GM18867 (cell line): ENCODE data around the gene CSPG5.

ENCODE experiments used
- ATAC-seq: cut with Tn5 transposase; IDR thresholded peaks from one replicate; pipeline ENCODE4 v1.9.1; 2021; ENCODE audit warnings: mild to moderate bottlenecking, moderate library complexity; ENCODE audit not compliant: unreplicated experiment

Gene CSPG5, protein sequence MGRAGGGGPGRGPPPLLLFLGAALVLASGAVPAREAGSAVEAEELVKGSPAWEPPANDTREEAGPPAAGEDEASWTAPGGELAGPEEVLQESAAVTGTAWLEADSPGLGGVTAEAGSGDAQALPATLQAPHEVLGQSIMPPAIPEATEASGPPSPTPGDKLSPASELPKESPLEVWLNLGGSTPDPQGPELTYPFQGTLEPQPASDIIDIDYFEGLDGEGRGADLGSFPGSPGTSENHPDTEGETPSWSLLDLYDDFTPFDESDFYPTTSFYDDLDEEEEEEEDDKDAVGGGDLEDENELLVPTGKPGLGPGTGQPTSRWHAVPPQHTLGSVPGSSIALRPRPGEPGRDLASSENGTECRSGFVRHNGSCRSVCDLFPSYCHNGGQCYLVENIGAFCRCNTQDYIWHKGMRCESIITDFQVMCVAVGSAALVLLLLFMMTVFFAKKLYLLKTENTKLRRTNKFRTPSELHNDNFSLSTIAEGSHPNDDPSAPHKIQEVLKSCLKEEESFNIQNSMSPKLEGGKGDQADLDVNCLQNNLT

DNA sequence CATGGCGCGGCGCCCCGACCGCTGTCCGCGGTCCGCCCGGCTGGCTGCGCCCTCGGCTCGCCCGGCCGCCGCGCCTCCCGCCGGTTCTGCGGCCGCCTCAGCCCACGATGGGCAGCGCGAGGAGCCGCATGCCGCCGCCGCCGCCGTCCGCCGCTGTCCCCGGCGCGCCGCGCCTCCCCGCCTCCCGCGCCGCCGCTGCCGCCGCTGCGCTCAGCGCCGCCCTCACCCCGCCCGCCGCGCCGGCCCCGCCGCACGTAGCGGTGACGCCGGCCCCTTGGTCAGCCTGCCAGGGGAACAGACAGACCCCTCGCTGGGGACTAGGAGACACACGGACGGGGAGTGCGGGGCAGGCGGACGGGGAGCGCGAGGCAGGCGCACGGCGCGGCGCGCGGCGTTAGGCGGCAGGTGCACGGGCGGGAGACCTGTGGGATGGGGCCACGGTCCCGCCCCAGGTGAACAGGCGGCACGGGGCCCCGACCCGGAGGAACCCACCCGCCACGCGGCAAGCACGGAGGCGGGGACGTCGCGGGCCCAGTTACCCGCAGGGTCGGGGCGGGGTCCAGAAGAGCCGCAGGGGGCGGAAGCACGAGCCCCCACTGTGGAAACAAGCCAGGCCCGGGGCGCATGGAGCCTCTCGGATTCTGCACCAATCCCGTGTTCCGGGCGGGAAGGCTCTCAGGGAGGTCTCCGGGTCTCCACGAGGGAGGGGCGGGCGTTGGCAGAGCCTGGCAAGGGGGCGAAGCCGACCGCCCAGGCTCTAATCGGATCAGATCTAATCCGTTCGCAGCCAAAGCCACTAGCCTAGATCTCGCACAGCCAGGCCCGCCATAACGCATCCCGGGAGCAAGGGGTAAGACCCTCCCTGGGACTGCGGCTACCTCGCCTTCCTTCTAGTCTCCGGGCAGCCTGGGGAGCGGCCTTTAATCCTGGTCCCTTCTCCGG, at the start of gene CSPG5:
Gene CSPG5 (minus strand): TSS at position 175 of the 942 bp plus-strand sequence. CDS start 172 bp downstream, at position 3.
- peak; percentile 39 for ATAC-seq

DNA sequence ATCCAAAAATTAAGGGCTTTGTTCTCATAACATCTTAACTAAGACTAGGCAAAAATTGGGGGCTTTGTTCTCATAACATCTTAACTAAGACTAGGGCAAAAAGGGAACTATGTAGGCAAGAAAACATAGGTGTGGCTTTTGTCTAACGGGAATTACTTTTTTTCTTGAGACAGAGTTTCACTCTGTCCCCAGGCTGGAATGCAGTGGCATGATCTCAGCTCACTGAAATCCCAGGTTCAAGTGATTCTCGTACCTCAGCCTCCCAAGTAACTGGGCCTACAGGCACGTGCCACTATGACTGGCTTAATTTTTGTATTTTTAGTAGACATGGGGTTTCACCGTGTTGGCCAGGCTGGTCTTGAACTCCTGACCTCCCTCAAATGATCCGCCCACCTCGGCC, 49.8 kb upstream of the CSPG5 start:
- no peak for ATAC-seq

DNA sequence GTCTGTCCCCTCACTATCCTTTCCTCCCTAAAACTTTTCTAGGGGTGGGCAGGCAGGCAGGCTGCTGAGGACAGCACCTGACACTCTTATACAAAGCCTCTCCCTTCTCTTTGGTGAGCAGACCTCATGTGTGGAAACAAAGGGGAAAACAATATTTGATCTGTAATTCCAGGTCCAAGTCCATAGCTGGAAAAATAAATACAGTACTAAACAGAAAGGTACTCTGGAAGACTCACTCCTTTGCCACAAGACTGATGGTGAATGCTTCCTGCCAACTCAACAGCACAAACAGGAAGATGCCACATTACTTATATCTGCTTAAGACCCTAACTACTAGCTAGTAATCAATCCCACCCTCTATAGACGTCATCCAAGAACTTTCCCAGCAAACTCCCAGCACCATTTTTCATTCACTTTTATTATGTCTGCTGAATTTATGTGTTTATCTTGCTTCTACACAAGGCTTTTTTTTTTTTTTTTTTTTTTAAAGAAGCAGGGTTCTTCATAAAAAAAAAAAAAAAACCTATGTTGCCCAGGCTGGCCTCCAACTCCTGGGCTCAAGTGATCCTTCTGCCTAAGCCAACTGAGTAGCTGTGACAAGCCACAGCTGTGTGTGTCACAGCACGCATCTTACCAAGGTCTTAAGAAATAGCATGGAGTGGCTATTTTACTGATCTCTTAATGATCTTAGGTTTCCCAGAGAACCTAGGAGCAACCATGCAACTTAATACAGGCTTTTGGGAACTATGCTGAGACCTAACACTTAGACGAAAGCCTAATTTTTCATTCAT, 44.2 kb upstream of the CSPG5 start:
- no peak for ATAC-seq

DNA sequence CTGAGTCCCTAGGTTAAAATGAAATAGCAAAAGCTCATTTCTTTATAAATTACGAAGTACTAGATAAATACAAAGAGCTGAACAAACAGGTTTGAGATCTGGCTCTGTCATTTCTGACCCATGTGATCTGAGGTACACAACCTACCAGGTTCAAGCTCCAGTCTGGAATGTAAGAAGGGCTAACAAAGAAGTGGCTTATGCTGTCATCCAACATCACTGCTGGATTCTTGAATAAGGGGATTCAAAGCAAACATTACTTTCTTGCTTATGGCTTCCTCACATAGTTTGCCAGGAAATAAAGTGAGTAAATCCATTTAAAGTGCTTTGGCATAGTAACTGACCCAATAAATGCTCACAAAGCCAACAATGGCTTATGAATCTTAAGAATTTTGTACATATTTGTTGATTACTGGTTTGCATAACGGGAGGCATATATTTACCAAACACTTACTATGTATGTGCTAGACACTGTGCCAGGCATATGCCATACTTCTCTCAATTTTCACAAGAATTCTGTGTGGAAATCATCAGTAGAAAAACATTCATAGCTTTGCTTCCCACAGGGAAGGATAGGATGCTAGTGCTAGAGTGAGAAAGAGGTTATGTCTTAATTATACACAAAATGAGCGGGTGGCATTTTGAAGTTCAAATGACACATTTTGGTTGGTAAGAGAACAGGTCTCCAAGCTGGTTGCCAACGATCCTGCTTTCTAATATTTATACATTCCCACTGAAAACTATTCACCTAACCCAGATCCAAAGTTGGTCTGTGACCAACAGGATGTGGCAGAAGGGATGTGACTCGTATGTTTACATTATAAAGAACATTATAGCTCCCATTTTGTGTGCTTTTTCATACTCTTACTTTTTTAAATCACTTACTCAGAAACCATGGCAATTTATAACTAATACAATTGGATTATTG, 38.7 kb upstream of the CSPG5 start:
- ATAC-seq: no peak

DNA sequence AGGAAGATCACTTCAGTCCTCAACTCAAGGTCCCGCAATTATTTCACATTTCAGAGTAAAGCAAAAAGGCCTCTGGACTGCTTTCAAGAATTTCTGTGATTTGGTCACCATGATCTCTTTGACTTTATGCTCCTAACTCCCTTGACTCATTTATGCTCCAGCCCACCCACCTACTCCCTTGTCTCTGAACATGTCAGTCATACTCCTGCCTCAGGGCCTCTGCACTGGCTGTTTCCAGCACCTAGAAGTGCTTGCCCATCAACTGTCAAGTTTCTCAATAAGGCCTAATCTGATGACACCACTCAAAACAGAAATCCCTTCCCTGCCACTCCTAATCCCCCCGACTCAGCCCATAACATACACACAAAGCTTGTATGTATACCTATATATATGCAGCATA, 36.1 kb upstream of the CSPG5 start:
- ATAC-seq: no peak

DNA sequence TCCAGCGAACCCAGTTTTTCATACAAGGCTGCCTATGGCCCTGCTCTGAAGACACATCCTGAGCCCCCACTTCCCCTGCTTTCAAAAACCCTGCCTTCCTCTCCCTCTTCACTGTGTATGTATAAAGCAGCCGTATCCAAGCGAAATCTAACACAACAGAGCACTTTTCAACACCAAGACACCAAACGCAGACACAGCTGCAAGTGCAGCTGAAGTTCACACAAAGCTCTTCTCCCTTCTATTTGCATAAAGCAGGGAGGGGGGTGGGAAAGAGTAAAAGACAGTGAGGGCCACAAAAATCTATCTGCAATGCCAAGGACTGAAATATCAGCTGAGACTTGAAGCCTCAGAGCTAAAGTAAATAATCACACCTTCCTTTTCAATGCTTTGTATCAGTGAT, 35.1 kb upstream of the CSPG5 start:
- no peak for ATAC-seq

DNA sequence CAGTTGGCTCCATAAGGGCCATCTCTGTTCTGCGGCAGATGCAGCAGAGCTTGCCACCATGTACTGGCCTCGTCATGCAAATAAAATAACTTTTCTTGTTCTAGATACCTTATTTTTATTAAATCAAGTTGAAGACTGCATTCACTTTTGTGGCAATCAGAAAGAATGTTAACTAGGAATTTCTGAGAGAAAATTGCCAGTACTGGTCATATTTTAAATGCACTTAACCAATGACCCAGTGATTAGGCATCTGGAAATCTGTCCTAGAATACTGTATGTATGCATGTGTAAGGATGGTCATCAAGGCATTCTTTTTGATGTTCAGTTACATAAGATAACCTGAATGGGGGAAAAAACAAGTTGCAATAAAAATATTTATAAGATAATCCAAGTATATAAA, 34.2 kb upstream of the CSPG5 start:
- ATAC-seq: no peak

DNA sequence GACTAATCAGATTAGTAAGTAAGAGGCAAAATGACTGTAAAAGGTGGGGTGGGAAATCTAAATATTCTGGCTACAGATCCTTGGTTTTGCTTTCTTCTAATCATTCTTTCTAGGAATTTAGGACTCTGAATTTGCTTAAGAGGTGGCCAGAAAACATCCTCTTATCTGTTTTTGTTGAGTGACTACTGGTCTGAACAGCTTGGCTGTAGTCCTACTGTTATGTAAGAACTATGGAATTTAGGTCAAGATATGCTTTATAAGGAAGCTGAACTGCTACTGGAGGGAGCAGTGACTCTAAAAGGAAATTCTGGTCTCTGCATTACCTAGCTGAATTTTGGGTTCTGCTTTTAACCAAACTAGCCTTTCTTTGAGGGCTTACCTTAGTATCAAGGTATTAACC, 33.5 kb upstream of the CSPG5 start:
- no peak for ATAC-seq

DNA sequence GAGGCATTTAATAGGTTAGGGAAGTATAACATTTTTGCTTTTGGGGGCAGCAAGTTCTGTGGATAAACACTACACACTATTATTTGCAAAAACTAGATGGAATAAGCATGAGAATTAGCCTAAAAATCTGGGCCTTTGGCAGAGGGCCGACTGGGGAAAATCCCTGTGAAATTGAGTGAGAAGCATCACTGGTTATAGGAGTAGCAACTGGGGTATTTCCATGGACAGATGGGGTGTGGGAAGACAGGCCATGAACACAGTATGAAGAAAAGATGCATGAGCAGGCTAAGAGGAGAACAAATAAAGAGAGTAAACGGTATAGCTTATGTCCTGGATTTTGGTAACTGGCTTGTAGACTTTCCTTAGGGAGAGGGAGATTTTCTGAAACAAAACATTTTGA, 32.9 kb upstream of the CSPG5 start:
- ATAC-seq: no peak

DNA sequence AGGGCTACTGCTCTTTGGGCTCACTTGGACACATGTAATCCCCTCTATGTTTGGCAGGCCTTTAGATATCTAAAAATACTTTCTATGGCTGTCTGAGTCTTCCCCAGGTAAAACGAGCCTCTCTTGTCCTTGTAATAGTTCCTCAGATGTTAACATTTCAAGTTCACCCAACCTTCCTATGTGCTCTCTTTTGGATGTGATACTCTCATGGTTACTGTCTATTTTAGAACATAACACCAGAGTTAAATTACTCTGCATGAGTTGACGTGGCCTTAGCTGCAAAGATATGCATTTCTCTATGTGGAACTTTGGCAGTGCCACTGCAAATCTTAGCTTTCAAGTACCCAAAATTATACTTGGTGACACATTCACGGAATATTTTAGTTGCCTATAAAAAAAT, 31.9 kb upstream of the CSPG5 start:
- no peak for ATAC-seq

DNA sequence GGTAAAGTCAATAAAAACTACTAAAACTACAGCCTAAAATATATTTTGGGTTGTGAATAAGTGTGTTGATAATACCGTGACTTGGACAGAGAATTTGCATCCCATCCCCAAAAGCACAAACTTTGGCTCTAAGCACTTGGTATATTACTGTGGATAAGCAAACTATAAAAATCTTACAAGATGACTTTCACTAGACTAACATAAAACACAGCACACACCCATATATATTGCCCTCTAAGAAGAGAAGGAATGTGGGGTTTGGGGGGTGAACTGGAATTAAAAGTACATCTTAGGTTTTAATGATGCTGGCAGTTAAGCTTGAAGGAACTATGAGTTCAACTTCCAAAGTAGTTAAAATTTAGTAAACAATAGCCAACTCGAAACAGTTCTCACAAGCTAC, 28.7 kb upstream of the CSPG5 start:
- no peak for ATAC-seq

DNA sequence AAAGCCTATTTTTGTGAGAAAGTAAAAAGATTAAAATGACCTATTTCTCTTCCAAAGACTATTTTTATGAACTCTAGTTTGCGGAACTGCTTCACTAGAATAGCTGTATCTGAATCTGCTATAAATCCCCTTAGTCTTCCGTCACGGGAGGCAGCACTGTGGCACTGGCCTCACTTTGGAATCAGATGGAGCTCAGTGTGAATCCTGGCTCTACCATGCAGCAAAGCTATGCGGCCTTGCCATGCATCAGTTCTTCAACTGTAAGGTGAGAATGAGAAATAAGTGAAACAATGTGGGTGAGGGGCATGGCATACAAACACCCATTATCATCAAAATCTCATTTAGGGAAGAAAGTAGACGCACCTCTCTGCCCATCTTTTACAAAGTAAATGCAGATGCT, 27.5 kb upstream of the CSPG5 start:
- ATAC-seq: no peak

DNA sequence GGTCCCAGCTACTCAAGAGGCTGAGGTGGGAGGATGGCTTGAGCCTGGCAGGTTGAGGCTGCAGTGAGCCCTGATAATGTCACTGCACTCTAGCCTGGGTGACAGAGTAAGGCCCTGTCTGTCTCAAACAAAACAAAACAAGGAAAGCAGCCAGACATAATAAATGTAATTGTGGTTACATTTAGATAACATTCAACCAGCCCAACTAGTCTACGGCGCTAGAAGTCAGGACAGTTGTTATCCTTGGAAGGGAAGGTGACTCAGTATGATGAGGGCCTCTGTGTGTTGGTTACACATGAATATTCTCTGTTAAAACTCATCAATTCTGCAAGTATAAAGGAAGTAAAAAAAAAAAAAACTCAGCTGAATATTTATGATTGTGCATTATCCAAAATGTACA, 27.0 kb upstream of the CSPG5 start:
- ATAC-seq: no peak

DNA sequence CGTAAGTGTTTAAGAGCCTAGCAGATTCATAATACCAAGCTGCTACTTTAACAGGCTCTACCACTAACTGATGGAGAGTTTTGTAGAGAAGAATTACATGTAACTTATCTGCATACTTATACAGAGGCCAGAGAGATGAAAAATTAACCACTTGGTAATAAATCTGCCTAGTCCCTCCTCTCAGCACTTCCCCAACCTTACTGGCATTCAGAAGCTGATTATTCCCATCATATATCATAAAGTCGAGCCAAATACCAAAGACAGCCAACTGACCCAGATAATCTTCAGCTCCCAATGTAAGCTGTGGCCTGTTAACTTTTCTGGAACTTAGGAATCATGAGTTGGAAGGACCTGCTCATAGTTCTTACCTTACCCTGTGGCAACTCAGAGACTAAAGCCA, 25.5 kb upstream of the CSPG5 start:
- no peak for ATAC-seq

DNA sequence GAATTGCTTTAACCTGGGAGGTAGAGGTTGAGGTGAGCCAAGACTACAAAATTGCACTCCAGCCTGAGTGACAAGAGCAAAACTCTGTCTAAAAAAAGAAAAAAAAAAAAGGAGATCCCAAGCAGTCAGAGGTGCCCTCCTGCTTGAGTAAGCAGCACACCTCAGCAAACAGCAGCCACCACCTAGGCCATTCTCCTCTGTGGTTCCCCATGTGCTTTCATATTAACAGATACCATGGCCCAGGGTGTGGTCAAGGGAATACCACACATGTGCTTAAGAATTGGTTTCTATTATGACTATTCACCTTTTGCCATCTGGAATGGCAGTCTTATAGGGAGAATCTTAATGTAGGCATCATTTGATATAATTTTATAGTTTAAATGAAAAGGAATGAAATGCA, 24.7 kb upstream of the CSPG5 start:
- ATAC-seq: no peak

DNA sequence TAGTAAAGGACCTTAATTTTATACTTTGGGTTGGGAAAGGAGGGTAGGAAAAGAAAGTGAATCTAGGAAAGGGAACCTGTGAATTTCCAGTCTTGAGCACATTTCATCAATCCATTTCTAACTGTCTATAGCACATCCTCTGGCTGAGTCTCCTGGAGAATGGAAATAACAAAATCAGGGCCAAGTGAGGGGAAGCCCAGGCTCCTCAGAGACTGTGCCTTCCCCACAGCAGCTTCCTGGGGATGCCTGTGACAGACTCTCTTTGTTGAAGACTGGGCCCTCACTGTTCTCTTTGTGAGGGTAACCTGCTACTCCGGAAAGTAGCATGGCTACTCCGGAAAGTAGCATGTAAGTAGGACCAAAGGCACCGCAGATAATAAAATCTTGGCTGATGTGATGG, 22.6 kb upstream of the CSPG5 start:
- no peak for ATAC-seq

DNA sequence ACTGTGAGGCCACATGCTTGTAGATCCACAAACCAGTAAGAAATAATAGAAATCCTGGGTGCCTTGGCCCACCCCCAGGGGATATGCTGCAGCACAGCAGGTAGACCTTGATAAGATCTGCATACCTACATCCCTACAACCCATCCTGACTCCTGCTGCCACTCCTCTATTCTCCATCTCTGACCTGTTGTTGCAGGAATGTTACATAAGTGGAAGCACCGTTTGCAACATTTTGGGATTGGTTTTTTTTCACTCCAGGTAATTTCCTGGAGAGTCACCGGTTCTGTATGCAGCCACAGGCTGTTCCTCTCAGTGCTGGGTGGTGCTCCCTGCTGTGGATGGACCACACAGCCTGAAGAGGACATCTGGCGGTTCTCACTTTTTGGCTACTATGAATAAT, 16.1 kb upstream of the CSPG5 start:
- no peak for ATAC-seq

DNA sequence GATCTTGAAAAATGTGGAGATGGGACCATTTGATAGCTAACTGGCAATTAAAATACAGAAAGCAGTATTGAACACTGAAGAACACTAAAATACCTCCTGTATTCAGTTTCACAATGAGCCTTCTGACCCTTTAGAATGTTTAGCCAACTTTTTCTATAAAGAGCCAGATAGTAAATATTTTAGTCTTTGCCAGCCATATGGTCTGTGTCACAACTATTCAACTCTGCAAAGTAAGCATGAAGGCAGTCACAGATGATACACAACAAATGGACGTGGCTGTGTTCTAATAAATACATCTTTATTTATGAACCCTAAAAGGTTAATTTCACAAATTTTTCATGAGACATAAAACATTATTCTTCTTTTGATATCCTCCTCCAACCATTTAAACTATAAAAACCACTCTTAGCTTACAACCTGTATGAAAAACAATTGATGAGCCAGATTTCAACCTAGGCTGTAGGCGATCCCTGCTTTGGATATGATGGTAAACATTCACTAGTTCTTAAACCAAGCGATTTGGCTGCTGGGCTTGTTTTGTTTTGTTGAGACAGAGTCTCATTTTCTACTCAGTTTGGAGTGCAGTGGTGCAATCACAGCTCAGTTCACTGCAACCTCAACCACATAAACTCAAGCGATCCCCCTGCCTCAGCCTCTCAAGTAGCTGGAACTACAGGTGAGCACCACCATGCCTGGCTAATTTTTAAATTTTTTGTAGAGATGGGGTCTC, 13.6 kb upstream of the CSPG5 start:
- no peak for ATAC-seq

DNA sequence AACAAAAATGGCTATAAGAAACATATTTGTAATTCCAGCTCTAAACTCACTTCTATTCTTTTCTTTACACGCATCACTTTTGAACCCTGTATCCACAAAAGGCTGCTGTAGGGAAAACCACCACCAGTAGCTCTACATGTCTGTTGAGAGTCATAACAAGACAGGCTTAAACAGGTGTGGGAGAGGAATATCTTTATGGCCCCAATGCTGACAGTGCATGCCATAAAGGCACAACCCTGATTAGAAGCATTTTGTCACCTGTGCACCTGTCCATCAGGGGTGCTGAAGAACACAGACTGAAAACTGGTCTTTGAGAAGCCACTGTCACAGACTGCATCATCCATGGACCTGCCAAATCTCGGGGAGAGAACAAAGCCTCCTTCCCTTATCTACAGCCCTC, 11.6 kb upstream of the CSPG5 start:
- ATAC-seq: no peak
